Ishikawa (cell line): Measurements from ENCODE around the gene LAMC1.

ENCODE experiments used
- CEBPB ChIP-seq: IDR thresholded peaks from 2 replicates; pipeline ENCODE4 v1.6.1; 2012
- CREB1 ChIP-seq: IDR thresholded peaks from 2 replicates; pipeline ENCODE4 v1.6.1; 2012; ENCODE audit warnings: low read depth
- EGR1 ChIP-seq: IDR thresholded peaks from 2 replicates; pipeline ENCODE4 v1.6.1; 2012
- EP300 ChIP-seq: IDR thresholded peaks from 2 replicates; pipeline ENCODE4 v1.6.1; 2012; ENCODE audit warnings: borderline replicate concordance
- FOXM1 ChIP-seq: IDR thresholded peaks from 2 replicates; pipeline ENCODE4 v1.6.1; 2012; ENCODE audit warnings: low read depth, borderline replicate concordance
- MAX ChIP-seq: IDR thresholded peaks from 2 replicates; pipeline ENCODE4 v1.6.1; 2012
- NFIC ChIP-seq: IDR thresholded peaks from 2 replicates; pipeline ENCODE4 v1.6.1; 2012
- RAD21 ChIP-seq: IDR thresholded peaks from 2 replicates; pipeline ENCODE4 v1.6.1; 2012; ENCODE audit warnings: low read depth
- REST ChIP-seq: IDR thresholded peaks from 2 replicates; pipeline ENCODE4 v1.6.1; 2012; ENCODE audit warnings: low read depth, mild to moderate bottlenecking
- TAF1 ChIP-seq: IDR thresholded peaks from 2 replicates; pipeline ENCODE4 v1.6.1; 2012; ENCODE audit warnings: low read depth, mild to moderate bottlenecking
- TCF12 ChIP-seq: IDR thresholded peaks from 2 replicates; pipeline ENCODE4 v1.6.1; 2012; ENCODE audit warnings: low read depth
- TEAD4 ChIP-seq: IDR thresholded peaks from 2 replicates; pipeline ENCODE4 v1.6.1; 2012
- USF1 ChIP-seq: IDR thresholded peaks from 2 replicates; pipeline ENCODE4 v1.6.1; 2012
- YY1 ChIP-seq: IDR thresholded peaks from 2 replicates; pipeline ENCODE4 v1.6.1; 2012; ENCODE audit warnings: low read depth
- ZBTB7A ChIP-seq: IDR thresholded peaks from 2 replicates; pipeline ENCODE4 v1.6.1; 2012; ENCODE audit warnings: low read depth

Gene LAMC1

GRCh38 chr1:183023146-183023600 is at the start of gene LAMC1:
LAMC1 (plus strand) TSS chr1:183023420; CDS start chr1:183023717, 297 bp downstream.
- TF ChIP-seq EP300 (no peak), CREB1 (no peak), EGR1 (peak; percentile 50), CEBPB (no peak), RAD21 (no peak), NFIC (no peak)

GRCh38 chr1:182974506-182975191 is 48.6 kb upstream of the LAMC1 start:
- TF ChIP-seq TEAD4: no peak
- no peak for TF ChIP-seq MAX
- TF ChIP-seq TCF12: no peak
- no peak for TF ChIP-seq EP300
- no peak for TF ChIP-seq REST
- no peak for TF ChIP-seq NFIC
- TF ChIP-seq RAD21: no peak
- no peak for TF ChIP-seq TAF1
- TF ChIP-seq USF1: no peak
- TF ChIP-seq EGR1: no peak
- TF ChIP-seq CEBPB: no peak
- TF ChIP-seq CREB1: no peak
- TF ChIP-seq YY1: no peak
- TF ChIP-seq FOXM1: no peak
- TF ChIP-seq ZBTB7A: no peak

- no peak for TF ChIP-seq NFIC
- no peak for TF ChIP-seq CREB1
- no peak for TF ChIP-seq MAX
- TF ChIP-seq FOXM1: no peak
- no peak for TF ChIP-seq YY1
- no peak for TF ChIP-seq TCF12
- TF ChIP-seq REST: no peak
- TF ChIP-seq EGR1: no peak
- TF ChIP-seq TEAD4: no peak
- no peak for TF ChIP-seq CEBPB
- no peak for TF ChIP-seq ZBTB7A
- no peak for TF ChIP-seq RAD21
- no peak for TF ChIP-seq EP300
Observed at GRCh38 chr1:182977480-182977879, 45.7 kb upstream of the LAMC1 start.

GRCh38 chr1:182978151-182978853 is 44.9 kb upstream of the LAMC1 start:
- no peak for TF ChIP-seq ZBTB7A
- TF ChIP-seq MAX: no peak
- TF ChIP-seq EGR1: no peak
- no peak for TF ChIP-seq CEBPB
- no peak for TF ChIP-seq EP300
- TF ChIP-seq TCF12: no peak
- no peak for TF ChIP-seq NFIC

- TF ChIP-seq TCF12 (no peak), TAF1 (no peak), EP300 (no peak), CEBPB (no peak), REST (no peak), MAX (no peak), RAD21 (no peak), TEAD4 (no peak), NFIC (no peak), USF1 (no peak), FOXM1 (no peak), ZBTB7A (no peak), EGR1 (no peak), YY1 (no peak), CREB1 (no peak)
Observed at GRCh38 chr1:182984138-182984537, 39.1 kb upstream of the LAMC1 start.
